NCI-H2081 treated with DMSO at 0.1 percent for 48 hours (cell line): ENCODE measurements around the gene NR2F1.

Experiments used
- DNase-seq: peaks from one replicate; lab custom pipeline; 2025; lab: John Stamatoyannopoulos, UW

Gene NR2F1

DNA sequence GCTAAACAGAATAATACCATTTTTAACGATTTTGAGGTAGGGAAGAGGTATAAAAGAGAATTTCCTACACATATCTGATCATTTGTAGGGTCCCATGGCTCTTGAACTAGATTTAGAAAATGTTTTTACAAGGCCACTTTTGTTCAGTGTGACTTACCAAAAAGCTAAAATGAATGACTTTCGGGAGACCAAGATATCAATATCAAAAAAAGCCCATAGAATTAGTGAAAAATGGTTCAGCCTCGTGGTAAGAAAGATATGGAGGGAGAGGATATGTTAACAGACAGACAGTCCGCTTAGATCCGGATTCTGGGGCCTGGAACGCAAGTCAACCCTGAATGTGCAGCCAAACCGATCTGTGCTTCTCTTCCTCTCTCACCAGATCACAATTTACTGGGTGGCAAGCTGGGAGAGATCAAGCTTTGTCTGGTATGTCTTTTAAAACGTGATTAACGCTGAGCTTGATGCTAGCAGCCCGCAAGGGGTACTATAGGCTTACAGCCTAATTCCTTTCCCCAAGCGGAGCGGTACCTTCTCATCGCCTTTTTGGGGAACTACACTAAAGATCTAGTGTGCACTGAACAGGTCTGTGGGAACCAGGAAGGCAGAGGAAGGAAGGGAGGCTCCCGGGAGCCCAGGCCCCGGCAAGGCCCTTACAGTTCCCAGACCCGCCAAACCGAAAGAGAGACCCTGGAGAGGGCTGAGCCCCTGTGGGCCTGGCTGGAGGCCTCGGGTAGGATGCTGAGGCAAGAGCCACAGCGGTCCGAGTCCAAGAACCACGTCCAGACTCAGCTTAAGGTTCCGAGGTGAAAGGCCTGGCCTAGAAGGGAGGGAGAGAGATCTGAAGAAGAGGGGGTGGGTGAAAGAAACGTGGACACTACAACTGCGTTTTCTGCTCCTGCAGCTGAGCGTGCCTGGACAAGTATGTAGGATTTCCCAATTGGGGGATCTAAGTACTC is 4.9 kb upstream of the NR2F1 start:
- no peak for DNase-seq

GRCh38 chr5:93578813-93579691 is 4.0 kb upstream of the NR2F1 start:
- DNase-seq = no peak

- no peak for DNase-seq
Measured at GRCh38 chr5:93579692-93580062, 3.3 kb upstream of the NR2F1 start.

GRCh38 chr5:93580063-93580926 is 2.7 kb upstream of the NR2F1 start:
- no peak for DNase-seq

DNA sequence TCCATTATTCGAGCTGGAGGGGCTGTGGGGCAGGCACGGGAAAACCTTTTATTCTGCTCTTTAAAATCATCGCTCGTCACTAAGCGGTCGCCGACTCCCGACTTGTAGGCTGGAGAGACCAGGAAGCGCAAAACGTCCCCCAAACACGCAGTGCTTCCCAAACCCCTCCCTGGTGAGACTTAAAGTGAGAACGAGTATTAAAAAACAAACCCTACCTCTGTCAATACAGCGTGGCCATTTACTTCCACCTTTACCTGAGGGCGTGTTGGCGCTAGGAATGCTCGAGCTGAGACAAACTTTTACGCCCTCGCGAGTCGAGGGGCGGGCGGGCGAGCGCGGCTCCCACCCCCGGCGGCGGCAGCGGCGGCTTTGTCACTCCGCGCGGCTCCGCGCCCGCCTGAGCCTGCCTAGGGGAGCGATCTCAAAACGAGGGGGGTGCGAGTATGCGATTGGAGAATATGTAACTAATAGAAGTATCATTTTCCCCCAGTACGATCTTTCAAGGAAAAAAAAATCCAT is 2.0 kb upstream of the NR2F1 start, which contains the start of gene NR2F1-AS1:
Gene NR2F1-AS1, minus strand, starts transcription at position 293 of the 519 bp plus-strand sequence.
- no peak for DNase-seq

DNA sequence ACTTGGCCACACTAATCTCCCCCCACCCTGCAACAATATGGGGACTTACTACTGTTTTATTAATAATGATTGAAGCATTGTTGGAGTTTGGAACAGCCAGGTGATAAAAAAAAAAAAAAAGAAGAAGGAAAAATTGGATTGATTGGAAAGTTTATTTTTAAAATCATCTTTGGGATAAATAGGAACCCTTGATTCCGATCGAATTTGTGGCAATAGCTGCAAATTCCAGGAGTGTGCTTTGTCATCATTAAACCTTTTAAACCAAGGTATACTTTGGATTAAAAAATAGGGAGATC is 907 bp upstream of the NR2F1 start:
- no peak for DNase-seq

GRCh38 chr5:93583439-93583767 is 381 bp downstream of the NR2F1 start:
- no peak for DNase-seq

- DNase-seq = no peak
Measured at GRCh38 chr5:93583768-93584595, 960 bp downstream of the NR2F1 start.

GRCh38 chr5:93584596-93585040 is 1.6 kb downstream of the NR2F1 start:
- DNase-seq = no peak

DNA sequence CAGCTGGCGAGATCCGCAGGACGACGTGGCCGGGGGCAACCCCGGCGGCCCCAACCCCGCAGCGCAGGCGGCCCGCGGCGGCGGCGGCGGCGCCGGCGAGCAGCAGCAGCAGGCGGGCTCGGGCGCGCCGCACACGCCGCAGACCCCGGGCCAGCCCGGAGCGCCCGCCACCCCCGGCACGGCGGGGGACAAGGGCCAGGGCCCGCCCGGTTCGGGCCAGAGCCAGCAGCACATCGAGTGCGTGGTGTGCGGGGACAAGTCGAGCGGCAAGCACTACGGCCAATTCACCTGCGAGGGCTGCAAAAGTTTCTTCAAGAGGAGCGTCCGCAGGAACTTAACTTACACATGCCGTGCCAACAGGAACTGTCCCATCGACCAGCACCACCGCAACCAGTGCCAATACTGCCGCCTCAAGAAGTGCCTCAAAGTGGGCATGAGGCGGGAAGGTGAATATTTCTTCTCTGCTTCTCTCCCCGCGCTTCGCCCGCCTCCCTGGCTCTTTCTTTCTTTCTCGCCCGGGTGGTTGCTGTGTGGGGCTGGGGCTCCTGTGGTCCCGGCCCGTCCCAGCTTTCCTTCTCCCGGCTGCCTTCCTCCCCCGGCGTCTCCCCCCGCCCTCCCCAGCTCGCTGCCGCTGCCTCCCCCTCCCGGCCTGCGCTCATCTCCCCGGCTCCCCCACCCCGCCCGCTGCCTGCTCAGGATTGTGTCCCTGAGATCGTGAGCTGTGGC is 2.2 kb downstream of the NR2F1 start:
- DNase-seq = no peak

GRCh38 chr5:93585767-93586385 is 2.9 kb downstream of the NR2F1 start:
- no peak for DNase-seq

GRCh38 chr5:93586736-93587596 is 3.9 kb downstream of the NR2F1 start:
- no peak for DNase-seq

- no peak for DNase-seq
Measured at GRCh38 chr5:93587597-93588351, 4.8 kb downstream of the NR2F1 start.

- DNase-seq = no peak
Measured at GRCh38 chr5:93588352-93589151, 5.5 kb downstream of the NR2F1 start.

- DNase-seq = no peak
Measured at GRCh38 chr5:93589152-93589828, 6.3 kb downstream of the NR2F1 start.

DNA sequence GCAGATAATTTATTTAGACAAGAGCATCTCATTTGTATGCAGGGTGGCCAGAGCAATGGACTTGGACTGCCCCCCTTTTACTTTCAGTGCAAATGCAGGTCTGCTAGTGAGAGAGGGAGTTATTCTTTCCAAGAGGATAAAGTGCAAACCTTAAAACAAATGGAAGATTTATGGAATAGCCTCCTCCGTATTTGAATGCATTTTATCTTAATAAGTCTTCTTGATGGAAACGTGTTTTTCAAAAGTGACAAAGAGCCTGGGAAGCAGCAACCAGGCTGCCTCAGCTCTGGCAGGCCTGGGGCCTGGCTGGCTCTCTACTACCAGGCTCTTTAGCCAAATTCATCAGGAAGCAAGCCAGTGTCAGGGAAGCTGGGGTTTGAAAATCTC is 6.8 kb downstream of the NR2F1 start:
- no peak for DNase-seq

DNA sequence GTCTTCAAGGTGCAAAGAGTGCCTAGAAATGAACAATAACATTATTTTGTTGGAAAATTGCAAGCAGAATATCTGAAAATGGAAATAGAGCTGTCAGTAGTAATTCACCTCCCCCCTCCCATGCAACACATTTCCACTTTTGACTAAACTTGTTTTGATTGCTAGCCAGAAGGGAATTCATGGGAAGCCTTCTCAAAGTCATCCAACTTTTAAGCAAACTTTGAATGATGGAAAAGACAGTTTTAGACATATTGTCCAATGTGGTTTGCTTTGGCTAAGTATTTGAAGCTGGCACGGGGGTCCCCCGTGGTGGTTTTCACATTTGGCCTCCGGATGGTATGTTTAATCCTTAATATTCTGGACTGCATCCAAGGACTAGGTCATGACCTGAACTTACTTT is 7.5 kb downstream of the NR2F1 start:
- DNase-seq = no peak
